Testis (tissue), 3 donors: Measurements from ENCODE around the gene HHIPL1. TPM values are rescaled to one million over a fixed set of nuclear protein-coding genes. Genes with fewer than 3 reads are reported as not detected.
"Not testable (repeated sequence)": the region's sequence is repeated elsewhere in the genome, so short reads cannot be mapped to it uniquely, and the experiment has no call there.

Experiments used
- DNase-seq: peaks from one replicate; pipeline ENCODE4 v3.0.0-alpha.2; 2019
- H3K27ac ChIP-seq, 2 donors: fragments of 200-600 bp; sonication (generic); one replicate each; pipeline ENCODE4 v1.5.1; 2019
- H3K27me3 ChIP-seq: fragments of 200-600 bp; sonication (generic); one replicate; pipeline ENCODE4 v1.5.1; 2019
- H3K36me3 ChIP-seq: fragments of 200-600 bp; sonication (generic); one replicate; pipeline ENCODE4 v1.5.1; 2017; ENCODE audit warnings: low read depth; ENCODE audit errors: missing control alignments
- H3K4me1 ChIP-seq: fragments of 200-600 bp; sonication (generic); one replicate; pipeline ENCODE4 v1.5.1; 2019
- H3K4me3 ChIP-seq, 2 donors: fragments of 200-600 bp; sonication (generic); one replicate each; pipeline ENCODE4 v1.5.1; 2017 to 2019
- H3K9me3 ChIP-seq: fragments of 200-600 bp; sonication (generic); one replicate; pipeline ENCODE4 v1.5.1; 2017
- POLR2A ChIP-seq: fragments of 450-650 bp; IDR thresholded peaks from one replicate; pipeline ENCODE4 v1.6.1; 2017; ENCODE audit warnings: antibody characterized with exemption, mild to moderate bottlenecking, moderate library complexity
- WGBS, 2 donors: methylation state at CpG; one replicate each; pipeline ENCODE4 v1.1.5; 2018; 5-methylcytosine and 5-hydroxymethylcytosine counted together
- intact Hi-C: fragments of 100-400 bp; cut with DNase I; formaldehyde crosslinking; loops from one replicate; pipeline ENCODE4 v1.15.1; 2023; ENCODE audit warnings: low total_unique reads
- polyA plus RNA-seq: library from polyadenylated mRNA; stranded (reverse); fragments of 350-450 nt; fragmentation: Illumina TruSeq; extraction: RNeasy Lipid Tissue Mini Kit (QIAGEN cat#74804); gene quantifications from one replicate; pipeline ENCODE4 v1.2.3, GENCODE V29; 2014; ENCODE audit warnings: low read depth, low replicate concordance; ENCODE audit not compliant: insufficient read depth
- total RNA-seq, 2 donors: library from RNA; depleted of rRNA; stranded (reverse); fragments of >200 nt; gene quantifications; one replicate each; pipeline ENCODE4 v1.2.3, GENCODE V29; 2016
- TF ChIP-seq, protein P1 (sequence below), 3 experiments: fragments of 450-650 bp in 2 of 3; fragments of 200-600 bp in 1 of 3; sonication (generic) in 1 of 3; IDR thresholded peaks; one replicate each; pipeline ENCODE4 v1.5.1; 2016 to 2019; ENCODE audit warnings: antibody characterized with exemption in 3 of 3, mild to moderate bottlenecking in 2 of 3, moderate library complexity in 1 of 3

Gene HHIPL1
- total and polyA plus RNA-seq, 3 donors from 2014 or later: 1.0 to 3.9 (median 2.7) TPM

DNA sequence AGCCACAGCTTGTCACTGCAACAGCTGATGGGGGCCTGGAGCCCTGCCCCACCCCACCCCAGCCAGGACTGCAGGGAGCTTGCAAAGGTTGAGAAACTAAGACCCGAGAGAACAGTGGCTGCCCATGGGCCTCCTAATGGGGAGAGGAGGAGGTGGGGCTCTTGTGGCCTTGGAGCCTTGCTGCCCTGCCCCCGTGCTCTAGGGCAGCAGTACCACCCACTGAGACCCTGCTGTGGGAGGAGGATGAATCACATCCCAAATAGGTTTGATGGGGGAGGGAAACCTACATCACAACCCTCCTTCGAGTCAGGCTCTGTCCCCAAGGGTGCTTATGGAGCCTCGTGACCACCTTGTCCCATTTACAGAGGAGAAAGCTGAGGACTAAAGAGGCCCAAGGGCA is 15.9 kb downstream of the HHIPL1 start:
- H3K27me3 ChIP-seq: no peaks in the 10 kb centered on the region
- no peak overlapping the region for H3K27ac ChIP-seq
- H3K4me1 ChIP-seq: peaks cover 3% of the 10 kb centered on the region
- intact Hi-C loops: no loop called here
- 61% methylated on average over 4 of the region's 4 CpGs for WGBS, 2 donors
- no peak overlapping the region for H3K4me3 ChIP-seq
- H3K9me3 ChIP-seq: no peaks in the 10 kb centered on the region
- H3K36me3 ChIP-seq: no peaks in the 10 kb centered on the region
- DNase-seq: no peak
- TF ChIP-seq, protein P1, sequence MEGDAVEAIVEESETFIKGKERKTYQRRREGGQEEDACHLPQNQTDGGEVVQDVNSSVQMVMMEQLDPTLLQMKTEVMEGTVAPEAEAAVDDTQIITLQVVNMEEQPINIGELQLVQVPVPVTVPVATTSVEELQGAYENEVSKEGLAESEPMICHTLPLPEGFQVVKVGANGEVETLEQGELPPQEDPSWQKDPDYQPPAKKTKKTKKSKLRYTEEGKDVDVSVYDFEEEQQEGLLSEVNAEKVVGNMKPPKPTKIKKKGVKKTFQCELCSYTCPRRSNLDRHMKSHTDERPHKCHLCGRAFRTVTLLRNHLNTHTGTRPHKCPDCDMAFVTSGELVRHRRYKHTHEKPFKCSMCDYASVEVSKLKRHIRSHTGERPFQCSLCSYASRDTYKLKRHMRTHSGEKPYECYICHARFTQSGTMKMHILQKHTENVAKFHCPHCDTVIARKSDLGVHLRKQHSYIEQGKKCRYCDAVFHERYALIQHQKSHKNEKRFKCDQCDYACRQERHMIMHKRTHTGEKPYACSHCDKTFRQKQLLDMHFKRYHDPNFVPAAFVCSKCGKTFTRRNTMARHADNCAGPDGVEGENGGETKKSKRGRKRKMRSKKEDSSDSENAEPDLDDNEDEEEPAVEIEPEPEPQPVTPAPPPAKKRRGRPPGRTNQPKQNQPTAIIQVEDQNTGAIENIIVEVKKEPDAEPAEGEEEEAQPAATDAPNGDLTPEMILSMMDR (IDR thresholded peaks at IDR 0.05): no peak

DNA sequence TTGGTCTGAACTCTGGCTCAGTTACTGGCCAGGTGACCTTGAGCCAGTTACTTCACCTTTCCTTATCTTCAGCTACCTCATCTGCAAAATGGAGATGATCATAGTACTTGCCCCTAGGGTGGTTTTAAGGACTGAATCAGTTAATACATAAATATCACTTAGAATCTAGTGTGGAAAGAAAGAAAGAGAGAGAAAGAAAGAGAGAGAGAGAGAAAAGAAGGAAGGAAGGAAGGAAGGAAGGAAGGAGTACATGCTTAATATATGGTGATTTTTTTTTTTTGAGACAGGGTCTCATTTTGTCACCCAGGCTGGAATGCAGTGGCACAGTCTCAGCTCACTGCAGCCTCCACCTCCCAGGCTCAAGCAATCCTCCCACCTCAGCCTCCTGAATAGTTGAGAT is 16.3 kb downstream of the HHIPL1 start:
- H3K9me3 ChIP-seq, H3K4me3 ChIP-seq, DNase-seq, intact Hi-C loops, H3K4me1 ChIP-seq, H3K27ac ChIP-seq, H3K27me3 ChIP-seq, H3K36me3 ChIP-seq: not testable (repeated sequence)

DNA sequence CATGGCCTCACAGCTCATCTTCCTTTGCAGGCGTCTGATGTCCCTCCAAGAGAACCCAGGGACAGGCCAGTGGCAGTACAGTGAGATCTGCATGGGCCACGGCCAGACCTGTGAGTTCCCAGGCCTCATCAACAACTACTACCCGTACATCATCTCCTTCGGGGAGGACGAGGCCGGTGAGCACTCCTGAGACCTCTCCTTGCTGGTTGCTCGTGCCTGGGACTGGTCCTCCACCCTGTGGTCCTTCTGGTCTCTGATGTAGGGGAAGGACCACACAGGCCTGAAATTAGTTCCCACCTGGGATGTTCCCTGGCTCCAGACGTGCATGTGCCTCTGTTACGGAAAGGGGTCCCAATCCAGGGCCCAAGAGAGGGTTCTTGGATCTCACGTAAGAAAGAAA is 17.9 kb downstream of the HHIPL1 start:
- intact Hi-C loops: no loop called here
- no peaks in the 10 kb centered on the region for H3K9me3 ChIP-seq
- no peak overlapping the region for H3K4me3 ChIP-seq
- 87 to 95% methylated on average over 5 to 10 of the region's 10 CpGs for WGBS, 2 donors
- H3K36me3 ChIP-seq: no peaks in the 10 kb centered on the region
- no peaks in the 10 kb centered on the region for H3K27me3 ChIP-seq
- peaks cover 3% of the 10 kb centered on the region for H3K4me1 ChIP-seq
- DNase-seq: no peak
- no peak overlapping the region for H3K27ac ChIP-seq
- TF ChIP-seq POLR2A: no peak
- TF ChIP-seq, protein P1 (IDR thresholded peaks at IDR 0.05): no peak

DNA sequence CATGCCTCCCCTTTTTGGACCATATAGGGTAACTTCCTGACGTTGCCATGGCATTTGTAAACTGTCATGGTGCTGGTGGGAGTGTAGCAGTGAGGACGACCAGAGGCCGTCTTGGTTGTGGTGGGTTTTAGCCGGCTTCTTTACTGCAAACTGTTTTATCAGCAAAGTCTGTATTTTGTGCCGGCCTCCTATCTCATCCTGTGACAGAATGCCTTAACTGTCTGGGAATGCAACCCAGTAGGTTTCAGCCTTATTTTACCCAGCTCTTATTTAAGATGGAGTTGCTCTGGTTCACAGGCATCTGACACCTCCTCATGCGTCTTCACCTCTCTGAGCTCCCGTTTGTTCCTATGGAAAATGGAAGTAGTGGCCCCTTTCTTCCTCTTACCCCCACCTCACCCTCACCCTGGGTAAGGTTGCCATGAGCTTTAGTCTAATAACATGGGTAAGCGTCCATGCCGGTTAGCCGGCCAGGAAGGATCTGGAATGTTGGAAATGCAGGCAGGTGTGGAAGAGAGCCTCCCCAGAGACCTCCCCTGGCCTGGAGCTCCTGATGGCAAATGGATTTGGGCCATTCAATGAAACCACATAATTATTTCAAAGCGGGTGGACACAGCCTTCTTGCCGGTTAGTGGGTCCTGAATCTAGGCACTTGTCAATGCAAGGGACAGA is 18.6 kb downstream of the HHIPL1 start:
- 82 to 88% methylated on average over 12 of the region's 12 CpGs for WGBS, 2 donors
- intact Hi-C loops: no loop called here
- H3K4me3 ChIP-seq: no peak overlapping the region
- H3K27me3 ChIP-seq: no peaks in the 10 kb centered on the region
- no peaks in the 10 kb centered on the region for H3K9me3 ChIP-seq
- peaks cover 3% of the 10 kb centered on the region for H3K4me1 ChIP-seq
- no peak overlapping the region for H3K27ac ChIP-seq
- H3K36me3 ChIP-seq: no peaks in the 10 kb centered on the region
- TF ChIP-seq, protein P1 (IDR thresholded peaks at IDR 0.05): no peak
- TF ChIP-seq POLR2A: no peak
- DNase-seq: no peak

DNA sequence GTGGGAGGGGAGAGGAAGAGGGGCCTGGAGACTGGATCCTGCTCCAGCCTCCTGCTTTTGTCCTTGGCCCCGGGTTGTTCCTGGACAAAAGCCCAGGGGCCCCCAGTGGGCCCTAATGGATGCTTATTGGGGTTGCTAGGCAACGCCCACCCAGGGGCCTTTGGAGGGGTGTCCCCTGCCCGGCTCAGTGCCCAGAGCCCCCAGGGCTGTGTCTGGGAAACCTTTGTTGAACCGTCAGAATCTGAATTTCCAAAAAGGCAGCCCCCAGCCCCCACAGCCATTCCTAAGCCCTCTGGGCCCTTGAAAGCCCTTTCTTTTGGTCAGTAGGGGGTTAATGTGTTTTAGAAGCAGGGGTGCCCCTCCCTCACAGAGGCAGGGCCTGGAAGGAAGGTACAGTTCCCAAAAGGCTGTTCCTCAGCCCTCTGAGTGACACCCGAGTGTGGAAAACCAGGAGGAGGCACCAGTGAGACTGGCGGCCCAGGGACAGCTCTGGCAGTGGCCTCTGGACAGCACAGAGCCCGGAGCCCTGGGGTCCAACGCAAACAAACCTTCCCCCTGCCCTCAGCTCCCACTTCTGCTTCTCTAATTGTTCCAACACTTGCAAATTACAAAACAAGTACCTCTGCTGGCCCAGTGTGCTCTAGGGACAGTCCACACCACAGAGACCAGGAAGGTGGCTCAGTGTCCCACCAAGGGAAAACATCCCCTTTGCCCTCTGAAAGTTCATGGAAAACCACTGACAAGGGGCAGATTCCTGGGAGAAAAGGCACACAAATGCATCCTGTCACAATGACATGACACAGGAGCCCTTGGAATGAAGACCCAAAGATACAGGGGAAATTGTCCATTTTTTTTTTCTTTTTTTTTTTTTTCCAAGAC is 19.4 kb downstream of the HHIPL1 start:
- intact Hi-C loops: no loop called here
- Histone ChIP-seq H3K4me3 (no peak overlapping the region), H3K9me3 (no peaks in the 10 kb centered on the region), H3K27me3 (no peaks in the 10 kb centered on the region), H3K4me1 (peaks cover 3% of the 10 kb centered on the region), H3K36me3 (no peaks in the 10 kb centered on the region), H3K27ac (no peak overlapping the region)
- no peak for DNase-seq
- TF ChIP-seq POLR2A: no peak
- TF ChIP-seq, protein P1 (IDR thresholded peaks at IDR 0.05): no peak
- 59 to 75% methylated on average over 7 to 8 of the region's 8 CpGs for WGBS, 2 donors
